Colonic mucosa (tissue), 4 donors: ENCODE measurements around the gene ATAD1. TPM values are rescaled to one million over a fixed set of nuclear protein-coding genes. Genes with fewer than 3 reads are reported as not detected.

Source experiments
- DNase-seq: peaks from one replicate; pipeline ENCODE4 v3.0.0-alpha.2; 2020
- H3K27ac ChIP-seq: fragments of 200-600 bp; one replicate; pipeline ENCODE4 v1.8.0; 2021
- H3K27me3 ChIP-seq: fragments of 200-600 bp; one replicate; pipeline ENCODE4 v1.8.0; 2021
- H3K36me3 ChIP-seq: fragments of 200-600 bp; one replicate; pipeline ENCODE4 v1.8.0; 2021
- H3K4me1 ChIP-seq: fragments of 200-600 bp; one replicate; pipeline ENCODE4 v1.8.0; 2021; ENCODE audit warnings: mild to moderate bottlenecking
- H3K4me3 ChIP-seq: fragments of 200-600 bp; one replicate; pipeline ENCODE4 v1.8.0; 2021
- H3K9ac ChIP-seq, 2 donors: one replicate each; pipeline ENCODE4 v1.7.0; 2013; ENCODE audit warnings: control low read depth in 2 of 2, low read depth in 2 of 2, low read length in 2 of 2
- H3K9me3 ChIP-seq: fragments of 200-600 bp; one replicate; pipeline ENCODE4 v1.8.0; 2021
- CTCF ChIP-seq: fragments of 200-600 bp; IDR thresholded peaks from one replicate; pipeline ENCODE4 v1.8.0; 2022; ENCODE audit warnings: antibody characterized with exemption, mild to moderate bottlenecking
- intact Hi-C: fragments of 100-400 bp; cut with DNase I; formaldehyde crosslinking; loops from one replicate; pipeline ENCODE4 v1.14.1; 2022
- total RNA-seq, 2 donors: library from RNA; stranded (reverse); fragmentation: NEBNext Ultra II Directional in 1 of 2; extraction: Animal tissue kit (Norgen Biotek cat#: 25700) in 1 of 2; gene quantifications; one replicate each; pipeline ENCODE4 v1.2.1, GENCODE V29; 2021
- donor health status: healthy.
- donor health status: DM: no; HTN: no; CAD: no.
- donor health status: DM: no; HTN: no; CAD: no.

The ATAD1 gene, protein sequence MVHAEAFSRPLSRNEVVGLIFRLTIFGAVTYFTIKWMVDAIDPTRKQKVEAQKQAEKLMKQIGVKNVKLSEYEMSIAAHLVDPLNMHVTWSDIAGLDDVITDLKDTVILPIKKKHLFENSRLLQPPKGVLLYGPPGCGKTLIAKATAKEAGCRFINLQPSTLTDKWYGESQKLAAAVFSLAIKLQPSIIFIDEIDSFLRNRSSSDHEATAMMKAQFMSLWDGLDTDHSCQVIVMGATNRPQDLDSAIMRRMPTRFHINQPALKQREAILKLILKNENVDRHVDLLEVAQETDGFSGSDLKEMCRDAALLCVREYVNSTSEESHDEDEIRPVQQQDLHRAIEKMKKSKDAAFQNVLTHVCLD
- 10 to 100 TPM; 38.1 to 59.9 TPM for total RNA-seq

GRCh38 chr10:87817609-87818504 is at the start of gene ATAD1:
TSS of gene ATAD1 (minus strand) at chr10:87818226. CDS start at chr10:87814599, 3,627 bp downstream.
- H3K4me3 ChIP-seq: peak within 1 kb of the TSS; percentile 68
- peak; percentile 90 for DNase-seq
- intact Hi-C loops: no loop called here
- peak; percentile 13 for TF ChIP-seq CTCF
- peak within 1 kb of the TSS; percentile 78 to 83 for H3K9ac ChIP-seq
- H3K4me1 ChIP-seq: no peaks in the 10 kb centered on the region
- H3K36me3 ChIP-seq: no peaks in the 10 kb centered on the region
- no peaks in the 10 kb centered on the region for H3K9me3 ChIP-seq
- H3K27ac ChIP-seq: peak within 1 kb of the TSS; percentile 88
- no peaks in the 10 kb centered on the region for H3K27me3 ChIP-seq

DNA sequence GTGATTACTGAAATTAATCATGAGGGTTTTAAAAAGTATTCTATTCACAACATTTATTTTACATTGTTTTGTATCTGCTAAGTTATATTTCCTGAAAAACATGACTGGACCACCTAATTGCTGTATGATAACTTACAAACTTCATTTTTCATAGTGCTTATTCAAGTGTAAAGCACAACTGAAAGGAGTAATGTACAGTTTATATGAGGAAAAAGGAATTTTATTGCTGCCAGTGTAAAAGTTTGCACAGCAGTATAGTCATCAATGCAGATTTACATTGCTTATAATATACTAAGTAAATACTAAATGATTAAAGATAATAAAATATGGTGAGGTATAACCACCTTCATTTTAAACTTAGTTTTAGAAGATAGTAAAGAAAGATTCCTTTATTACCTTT is 49.4 kb upstream of the ATAD1 start:
- no peaks in the 10 kb centered on the region for H3K36me3 ChIP-seq
- H3K9ac ChIP-seq: peak overlapping the region in 1 of 2 donors; percentile 44
- intact Hi-C loops: no loop called here
- TF ChIP-seq CTCF: no peak
- no peak overlapping the region for H3K27ac ChIP-seq
- no peaks in the 10 kb centered on the region for H3K27me3 ChIP-seq
- no peaks in the 10 kb centered on the region for H3K4me1 ChIP-seq
- no peaks in the 10 kb centered on the region for H3K9me3 ChIP-seq
- peak overlapping the region; percentile 77 for H3K4me3 ChIP-seq
- no peak for DNase-seq

DNA sequence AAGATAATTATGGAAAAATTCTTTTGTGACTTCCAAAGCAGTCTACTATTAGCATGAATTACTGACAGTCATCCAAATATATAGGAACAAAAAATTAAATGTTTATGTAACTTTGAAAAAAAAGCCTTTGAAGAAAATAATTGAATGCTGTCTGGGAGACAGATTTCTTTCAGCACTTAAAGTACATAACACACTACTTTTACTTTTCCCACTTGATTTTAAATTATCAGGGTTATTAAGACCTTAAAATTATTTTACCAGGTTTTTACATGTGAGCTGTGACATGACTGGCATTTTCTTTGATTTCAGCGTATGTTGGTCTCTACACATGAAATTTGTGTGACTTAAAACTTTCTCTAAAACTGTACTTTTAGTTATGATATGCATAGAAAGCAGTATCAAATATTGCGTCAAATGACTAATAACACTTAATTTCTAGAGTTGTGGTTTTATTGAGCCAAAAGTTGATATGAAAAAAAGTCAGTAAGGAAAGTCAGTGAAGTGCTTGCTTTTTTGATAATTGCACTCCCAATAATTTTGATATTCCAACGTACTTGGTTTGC is 48.5 kb upstream of the ATAD1 start:
- Histone ChIP-seq H3K9me3 (no peaks in the 10 kb centered on the region), H3K36me3 (no peaks in the 10 kb centered on the region), H3K27me3 (no peaks in the 10 kb centered on the region), H3K4me1 (no peaks in the 10 kb centered on the region), H3K4me3 (peak overlapping the region; percentile 77), H3K27ac (peak overlapping the region; percentile 20), H3K9ac (peak overlapping the region; percentile 30 to 97)
- TF ChIP-seq CTCF: no peak
- intact Hi-C loops: no loop called here
- DNase-seq: no peak

- no peak for DNase-seq
- intact Hi-C loops: no loop called here
- no peaks in the 10 kb centered on the region for H3K36me3 ChIP-seq
- no peaks in the 10 kb centered on the region for H3K9me3 ChIP-seq
- no peaks in the 10 kb centered on the region for H3K4me1 ChIP-seq
- no peak for TF ChIP-seq CTCF
- no peaks in the 10 kb centered on the region for H3K27me3 ChIP-seq
- H3K9ac ChIP-seq: peak overlapping the region; percentile 89 to 97
- peak overlapping the region; percentile 96 for H3K27ac ChIP-seq
- H3K4me3 ChIP-seq: peak overlapping the region; percentile 77
Observed at GRCh38 chr10:87865241-87865881, 47.3 kb upstream of the ATAD1 start.
